AG04449 (cell line): ENCODE results near the gene INPP5D.

Source experiments
- CTCF ChIA-PET: fragments of 350-600 bp; formaldehyde crosslinking; extraction: SDS; loops from one replicate; lab custom pipeline; 2021; ENCODE audit warnings: antibody characterized with exemption; lab: Yijun Ruan, JAX
- POLR2A ChIA-PET: fragments of 400-600, 350-600 bp; formaldehyde crosslinking; extraction: SDS; loops from one replicate; lab custom pipeline; 2020; ENCODE audit warnings: antibody characterized with exemption, inconsistent platforms; lab: Yijun Ruan, JAX
- DNase-seq: peaks from one replicate; pipeline ENCODE4 v3.0.0-alpha.2; 2010; ENCODE audit warnings: low read depth, low spot score
- H3K4me3 ChIP-seq: 2 replicates; pipeline ENCODE4 v1.5.1; 2011; ENCODE audit warnings: low read depth, mild to moderate bottlenecking, control low read depth, low read length
- CTCF ChIP-seq: IDR thresholded peaks from one replicate; pipeline ENCODE4 v1.5.1; 2011; ENCODE audit warnings: mild to moderate bottlenecking, moderate library complexity, low read length, control low read depth, inconsistent platforms; ENCODE audit not compliant: insufficient read depth; ENCODE audit errors: missing control alignments

Gene INPP5D

DNA sequence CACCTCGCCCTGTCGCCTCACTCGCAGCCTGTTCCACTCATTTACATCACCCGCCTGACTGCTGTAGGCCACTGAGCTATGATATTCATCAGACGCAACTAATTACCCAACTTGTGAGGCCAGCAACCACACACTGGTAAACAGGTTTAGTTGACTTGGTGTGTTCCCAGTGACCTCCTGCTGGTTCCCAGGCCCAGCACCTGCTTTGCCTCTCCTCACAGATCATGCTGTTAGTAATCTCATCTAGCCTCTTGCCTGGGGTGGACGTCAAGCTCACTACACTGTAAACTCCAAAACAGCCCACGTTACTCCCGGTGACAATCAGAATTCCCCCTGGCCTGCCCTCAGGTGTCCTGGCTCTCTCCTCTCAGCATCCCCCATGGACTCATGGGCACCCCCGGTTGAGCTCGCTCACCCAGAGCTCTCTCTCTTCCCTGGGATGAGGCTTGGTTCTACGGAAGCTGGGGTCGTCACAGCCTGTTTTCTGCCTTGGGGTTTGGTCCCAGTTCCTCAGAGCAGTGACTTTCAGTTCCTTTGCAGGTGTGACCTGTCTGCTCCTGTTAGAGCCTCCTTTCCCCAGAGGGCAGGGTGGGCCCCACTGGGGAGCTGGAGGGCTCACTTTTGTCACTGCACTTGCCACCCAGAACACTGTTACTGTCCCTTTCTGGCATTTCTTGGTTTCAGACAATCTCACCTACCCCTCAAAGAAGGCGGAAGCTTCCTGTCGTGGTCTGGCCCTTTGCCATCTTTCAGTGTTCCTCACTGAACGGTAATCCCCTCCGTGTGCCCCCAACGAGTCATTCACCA is 40.3 kb downstream of the INPP5D start:
- no peak overlapping the region for H3K4me3 ChIP-seq
- ChIA-PET CTCF (interaction anchor here (1.2 to 1.7 kb wide), 2 partner anchors 47 to 150 kb away, joined by 5 read pairs; no protein-coding TSS in a partner anchor), POLR2A (no interaction called here)
- no peak for DNase-seq
- no peak for TF ChIP-seq CTCF

DNA sequence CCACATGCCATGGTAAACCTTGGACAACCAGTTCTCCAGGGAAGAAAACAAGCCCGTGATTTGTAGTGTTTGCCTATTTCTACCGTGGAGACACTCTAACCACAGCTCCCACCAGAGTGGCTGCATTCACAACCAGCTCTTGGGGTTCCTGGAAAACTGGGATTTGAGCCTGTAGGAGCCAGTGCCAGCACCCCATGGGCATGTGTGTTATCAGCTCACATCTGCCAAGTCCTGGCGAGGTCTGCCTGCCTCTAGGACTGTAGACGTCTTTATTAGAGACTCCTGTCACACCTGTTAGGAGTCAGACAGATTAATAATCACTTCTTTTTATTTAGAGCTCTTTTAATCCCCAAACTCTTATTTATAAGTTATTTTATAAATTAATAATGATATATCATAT is 41.0 kb downstream of the INPP5D start:
- ChIA-PET CTCF (interaction anchor here (1.2 kb wide), 1 partner anchor 48 kb away, joined by 5 read pairs; no protein-coding TSS in a partner anchor), POLR2A (no interaction called here)
- H3K4me3 ChIP-seq: no peak overlapping the region
- no peak for TF ChIP-seq CTCF
- DNase-seq: no peak

DNA sequence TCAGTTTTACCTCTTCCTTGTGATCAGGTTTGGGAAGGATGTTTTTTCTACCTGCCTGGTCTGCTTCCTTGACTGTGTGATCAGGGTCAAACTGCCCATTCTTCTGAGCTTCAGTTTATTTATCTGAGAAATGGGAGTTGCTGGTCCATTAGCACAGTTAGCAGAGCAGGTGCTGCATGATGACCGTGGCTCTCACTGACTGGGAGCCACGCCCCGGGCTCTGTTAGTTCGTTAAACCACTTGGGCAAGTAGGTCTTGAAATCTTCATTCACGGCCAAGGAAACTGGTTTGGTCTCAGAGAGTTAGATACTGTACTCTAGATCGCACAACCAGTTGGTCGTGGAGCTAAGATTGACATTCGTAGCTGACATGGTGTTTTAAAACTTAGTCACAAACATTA is 41.7 kb downstream of the INPP5D start:
- no peak overlapping the region for H3K4me3 ChIP-seq
- no peak for TF ChIP-seq CTCF
- POLR2A ChIA-PET: no interaction called here
- DNase-seq: no peak
- CTCF ChIA-PET: interaction anchor here (1.2 kb wide), 1 partner anchor 48 kb away, joined by 5 read pairs; no protein-coding TSS in a partner anchor

DNA sequence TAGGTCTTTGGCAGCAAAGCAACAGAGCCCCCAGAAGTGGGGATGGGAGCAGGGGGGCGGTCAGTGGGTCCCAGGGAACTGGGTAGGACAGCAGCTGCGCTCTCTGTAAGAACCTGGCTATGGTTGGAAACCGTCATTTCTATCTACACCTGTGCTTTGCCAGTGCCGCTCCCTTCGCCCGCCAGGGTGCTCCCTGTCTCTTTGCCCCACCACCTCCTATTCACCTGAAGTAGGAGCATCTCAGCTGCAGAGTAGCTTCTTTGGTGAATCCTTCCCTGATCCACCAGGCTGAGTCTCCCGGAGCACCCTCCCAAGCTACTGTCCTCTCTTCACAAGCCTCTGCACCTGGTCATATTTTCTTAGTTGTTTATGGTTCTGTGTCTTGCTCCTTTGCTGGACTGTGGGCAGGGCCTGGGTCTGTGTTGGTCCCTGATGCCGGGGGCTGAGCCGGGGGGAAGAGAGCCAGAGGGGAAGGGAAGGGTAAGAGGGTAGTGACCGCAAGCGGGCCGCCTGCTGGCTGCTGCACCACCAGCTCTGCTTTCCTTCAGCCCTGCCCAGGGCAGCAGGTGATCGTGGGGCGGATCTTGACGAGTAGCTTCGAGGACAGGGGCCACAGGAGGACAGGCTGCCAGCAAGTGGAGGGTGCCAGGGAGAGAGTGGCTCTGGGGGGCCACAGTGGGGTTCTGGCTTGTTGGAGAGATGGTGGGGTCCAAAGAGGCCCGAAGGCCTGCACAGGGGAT is 45.2 kb downstream of the INPP5D start:
- no peak for DNase-seq
- TF ChIP-seq CTCF: no peak
- ChIA-PET CTCF (no interaction called here), POLR2A (no interaction called here)
- no peak overlapping the region for H3K4me3 ChIP-seq

DNA sequence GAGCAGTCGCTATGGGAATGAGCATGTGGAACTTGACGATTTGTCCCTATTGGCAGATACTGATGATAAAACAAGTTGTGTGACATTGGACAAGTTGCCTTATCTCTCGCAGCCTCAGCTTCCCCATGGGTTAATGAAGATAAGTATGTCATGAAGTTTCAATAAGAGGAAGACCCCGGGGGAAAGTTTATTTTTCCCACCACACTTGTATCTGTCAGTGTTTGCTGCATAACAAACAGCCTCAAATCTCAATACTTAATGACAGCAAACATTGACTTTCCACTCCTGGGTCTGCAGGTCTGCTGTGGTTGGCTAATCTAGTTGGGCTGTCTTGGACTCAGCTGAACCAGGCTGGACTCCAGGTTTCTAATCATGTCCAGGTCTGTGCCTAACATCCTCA is 45.8 kb downstream of the INPP5D start:
- ChIA-PET CTCF (no interaction called here), POLR2A (no interaction called here)
- no peak for TF ChIP-seq CTCF
- no peak for DNase-seq
- H3K4me3 ChIP-seq: no peak overlapping the region

- CTCF ChIA-PET: no interaction called here
- no peak for DNase-seq
- no peak for TF ChIP-seq CTCF
- no peak overlapping the region for H3K4me3 ChIP-seq
- POLR2A ChIA-PET: no interaction called here
Measured at GRCh38 chr2:233107011-233107410, 46.9 kb downstream of the INPP5D start.
